Astrocyte (in vitro differentiated cells and primary cell): Measurements from ENCODE around the gene RAD51B. TPM values are rescaled to one million over a fixed set of nuclear protein-coding genes. Genes with fewer than 3 reads are reported as not detected.

ENCODE experiments used
- DNase-seq: peaks from one replicate; pipeline ENCODE4 v3.0.0-alpha.2; 2010; ENCODE audit warnings: low read depth
- FAIRE-seq: peaks from 2 replicates; lab custom pipeline; 2011; peaks lifted over from hg19 to GRCh38; lab: Jason Lieb, UNC
- H2AFZ ChIP-seq: 2 replicates; pipeline ENCODE4 v1.6.0; 2012; ENCODE audit warnings: low read depth, low read length, inconsistent platforms
- H3K27ac ChIP-seq: 2 replicates; pipeline ENCODE4 v1.5.1; 2011; ENCODE audit warnings: low read depth, low read length, inconsistent platforms
- H3K27me3 ChIP-seq: 2 replicates; pipeline ENCODE4 v1.6.0; 2011; ENCODE audit warnings: low read length, inconsistent platforms; ENCODE audit not compliant: insufficient read depth
- H3K36me3 ChIP-seq: 2 replicates; pipeline ENCODE4 v1.5.1; 2011; ENCODE audit warnings: low read length, inconsistent platforms; ENCODE audit not compliant: insufficient read depth
- H3K4me1 ChIP-seq: 2 replicates; pipeline ENCODE4 v1.5.1; 2011; ENCODE audit warnings: low read length, inconsistent platforms; ENCODE audit not compliant: insufficient read depth
- H3K4me2 ChIP-seq: 2 replicates; pipeline ENCODE4 v1.6.0; 2012; ENCODE audit warnings: low read length, inconsistent platforms
- H3K4me3 ChIP-seq: 2 replicates; pipeline ENCODE4 v1.5.1; 2011; ENCODE audit warnings: low read depth, mild to moderate bottlenecking, low read length, inconsistent platforms; ENCODE audit not compliant: insufficient read depth
- H3K79me2 ChIP-seq: 2 replicates; pipeline ENCODE4 v1.6.0; 2012; ENCODE audit warnings: mild to moderate bottlenecking, low read length, inconsistent platforms; ENCODE audit not compliant: insufficient read depth
- H3K9ac ChIP-seq: 2 replicates; pipeline ENCODE4 v1.6.0; 2012; ENCODE audit warnings: mild to moderate bottlenecking, low read length, inconsistent platforms
- H3K9me3 ChIP-seq: 2 replicates; pipeline ENCODE4 v1.5.1; 2012; ENCODE audit warnings: low read depth, mild to moderate bottlenecking, low read length, inconsistent platforms; ENCODE audit not compliant: insufficient read depth
- H4K20me1 ChIP-seq: 2 replicates; pipeline ENCODE4 v1.6.0; 2012; ENCODE audit warnings: low read length, inconsistent platforms; ENCODE audit not compliant: insufficient read depth
- H3K27ac Mint-ChIP-seq: one replicate; pipeline ENCODE4 v1.8.0; 2021; ENCODE audit warnings: mild to moderate bottlenecking, mixed read lengths; ENCODE audit not compliant: unreplicated experiment
- H3K27me3 Mint-ChIP-seq: one replicate; pipeline ENCODE4 v1.8.0; 2021; ENCODE audit warnings: low read depth, mixed read lengths; ENCODE audit not compliant: unreplicated experiment
- H3K36me3 Mint-ChIP-seq: one replicate; pipeline ENCODE4 v1.8.0; 2021; ENCODE audit warnings: low read depth, mixed read lengths; ENCODE audit not compliant: unreplicated experiment
- H3K4me1 Mint-ChIP-seq: one replicate; pipeline ENCODE4 v1.8.0; 2021; ENCODE audit warnings: low read depth, mixed read lengths; ENCODE audit not compliant: unreplicated experiment
- H3K4me3 Mint-ChIP-seq: one replicate; pipeline ENCODE4 v1.8.0; 2021; ENCODE audit warnings: mild to moderate bottlenecking, moderate library complexity, mixed read lengths; ENCODE audit not compliant: unreplicated experiment
- H3K9me3 Mint-ChIP-seq: one replicate; pipeline ENCODE4 v1.8.0; 2021; ENCODE audit warnings: mild to moderate bottlenecking, mixed read lengths; ENCODE audit not compliant: unreplicated experiment
- CTCF ChIP-seq: IDR thresholded peaks from 2 replicates; pipeline ENCODE4 v1.5.1; 2011; ENCODE audit warnings: low read depth, mild to moderate bottlenecking, inconsistent platforms, low read length, moderate library complexity; ENCODE audit not compliant: insufficient read depth
- EZH2 ChIP-seq: IDR thresholded peaks from 2 replicates; pipeline ENCODE4 v1.6.1; 2012; ENCODE audit warnings: mild to moderate bottlenecking, low read length, inconsistent platforms; ENCODE audit not compliant: insufficient read depth
- total RNA-seq: library from RNA; stranded (reverse); gene quantifications from 2 replicates; pipeline ENCODE4 v1.2.1, GENCODE V29; 2021

RAD51B gene
- total RNA-seq, 1 donor from 2014 or later = 10.8 TPM

GRCh38 chr14:68088451-68088854 lies 268.9 kb downstream of the RAD51B start:
- H3K4me3 ChIP-seq = no peak overlapping the region
- peak overlapping the region; percentile 24 for H3K4me3 Mint-ChIP-seq

GRCh38 chr14:68089146-68089731 lies 269.7 kb downstream of the RAD51B start:
- Mint-ChIP-seq H3K4me3 (no peak overlapping the region), H3K27me3 (no peaks in the 10 kb centered on the region), H3K4me1 (peaks cover 24% of the 10 kb centered on the region), H3K27ac (peak overlapping the region; percentile 88), H3K9me3 (peaks cover 13% of the 10 kb centered on the region), H3K36me3 (peaks cover 2% of the 10 kb centered on the region)
- H2AFZ ChIP-seq = peak overlapping the region; percentile 30
- FAIRE-seq (no peak), DNase-seq (peak; percentile 88)
- H3K27me3 ChIP-seq = no peaks in the 10 kb centered on the region
- TF ChIP-seq EZH2 (no peak), CTCF (no peak)
- peak overlapping the region; percentile 60 for H3K27ac ChIP-seq
- H3K4me1 ChIP-seq = peaks cover 13% of the 10 kb centered on the region
- peak overlapping the region; percentile 64 for H3K9ac ChIP-seq
- no peaks in the 10 kb centered on the region for H3K79me2 ChIP-seq
- no peaks in the 10 kb centered on the region for H3K36me3 ChIP-seq
- no peaks in the 10 kb centered on the region for H3K9me3 ChIP-seq
- H3K4me2 ChIP-seq = peak overlapping the region; percentile 75
- no peaks in the 10 kb centered on the region for H4K20me1 ChIP-seq
- no peak overlapping the region for H3K4me3 ChIP-seq

More at GRCh38 chr14:68088451-68088854, 268.9 kb downstream of the RAD51B start:
- DNase-seq = peak; percentile 71
- TF ChIP-seq CTCF = no peak
- TF ChIP-seq EZH2 = no peak
- H3K27me3 Mint-ChIP-seq = no peaks in the 10 kb centered on the region
- H3K4me1 Mint-ChIP-seq = peaks cover 23% of the 10 kb centered on the region
- no peaks in the 10 kb centered on the region for H3K79me2 ChIP-seq
- H3K27ac Mint-ChIP-seq = peak overlapping the region; percentile 88
- peak overlapping the region; percentile 64 for H3K9ac ChIP-seq
- peak overlapping the region; percentile 52 for H2AFZ ChIP-seq
- no peaks in the 10 kb centered on the region for H3K9me3 ChIP-seq
- no peaks in the 10 kb centered on the region for H3K36me3 ChIP-seq
- FAIRE-seq = no peak
- no peaks in the 10 kb centered on the region for H4K20me1 ChIP-seq
- peaks cover 13% of the 10 kb centered on the region for H3K4me1 ChIP-seq
- no peaks in the 10 kb centered on the region for H3K36me3 Mint-ChIP-seq
- peak overlapping the region; percentile 60 for H3K27ac ChIP-seq
- peaks cover 13% of the 10 kb centered on the region for H3K9me3 Mint-ChIP-seq
- H3K4me2 ChIP-seq = peak overlapping the region; percentile 75
- H3K27me3 ChIP-seq = no peaks in the 10 kb centered on the region

GRCh38 chr14:68094158-68094557 lies 274.6 kb downstream of the RAD51B start:
- FAIRE-seq = no peak
- Mint-ChIP-seq H3K9me3 (peaks cover 19% of the 10 kb centered on the region), H3K27ac (peak overlapping the region; percentile 75), H3K36me3 (peaks cover 10% of the 10 kb centered on the region), H3K27me3 (no peaks in the 10 kb centered on the region), H3K4me3 (no peak overlapping the region), H3K4me1 (peaks cover 10% of the 10 kb centered on the region)
- no peak overlapping the region for H3K27ac ChIP-seq
- no peaks in the 10 kb centered on the region for H3K9me3 ChIP-seq
- H3K9ac ChIP-seq = no peak overlapping the region
- peaks cover 4% of the 10 kb centered on the region for H3K4me1 ChIP-seq
- TF ChIP-seq CTCF = no peak
- TF ChIP-seq EZH2 = no peak
- no peak overlapping the region for H3K4me2 ChIP-seq
- H4K20me1 ChIP-seq = no peaks in the 10 kb centered on the region
- no peaks in the 10 kb centered on the region for H3K27me3 ChIP-seq
- no peak overlapping the region for H3K4me3 ChIP-seq
- H3K79me2 ChIP-seq = no peaks in the 10 kb centered on the region
- peak; percentile 65 for DNase-seq
- H3K36me3 ChIP-seq = no peaks in the 10 kb centered on the region
- H2AFZ ChIP-seq = no peak overlapping the region
